Thyroid gland (tissue), 4 donors: Measurements from ENCODE around the gene TNP2.

ENCODE experiments used
- POLR2A ChIP-seq, 2 donors: fragments of 450-650 bp; IDR thresholded peaks; one replicate each; pipeline ENCODE4 v1.6.1; 2017; ENCODE audit warnings: antibody characterized with exemption in 2 of 2, mild to moderate bottlenecking in 2 of 2, moderate library complexity in 1 of 2
- TF ChIP-seq, protein P1 (sequence below), 6 experiments: fragments of 200-600 bp in 3 of 6; fragments of 450-650 bp in 3 of 6; sonication (generic) in 3 of 6; IDR thresholded peaks; one replicate each; pipeline ENCODE4 v1.5.1; 2016 to 2019; ENCODE audit warnings: antibody characterized with exemption in 6 of 6, mild to moderate bottlenecking in 2 of 6, inconsistent platforms in 1 of 6, moderate library complexity in 1 of 6

DNA sequence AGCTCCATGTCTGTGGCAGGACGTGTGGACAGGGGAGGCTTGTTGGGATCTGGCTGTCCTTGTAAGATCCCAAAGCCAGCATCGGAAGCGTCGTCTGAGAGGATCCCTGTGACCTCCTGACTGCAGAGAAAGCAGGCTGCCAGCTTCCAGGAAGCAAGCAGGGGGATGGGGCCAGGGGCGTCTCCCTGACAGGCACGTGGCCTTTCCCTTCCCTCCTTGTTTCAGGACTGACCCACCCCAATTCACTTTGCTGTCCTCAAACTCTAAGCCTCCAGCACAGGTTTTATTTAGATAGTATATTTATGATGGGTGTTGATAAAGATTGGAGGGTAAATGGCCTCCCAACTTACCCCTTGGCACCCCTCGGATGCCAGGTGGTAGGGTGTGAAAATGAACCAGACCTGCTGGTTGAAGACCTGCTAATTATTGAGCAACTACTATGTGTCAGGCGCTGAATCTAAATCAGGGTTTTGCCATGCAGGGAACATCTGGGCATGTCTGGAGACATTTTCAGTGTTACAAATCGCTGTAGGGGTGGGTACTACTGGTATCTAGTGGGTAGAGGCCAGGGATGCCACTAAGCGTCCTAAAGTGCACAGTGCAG is 37.7 kb downstream of the TNP2 start:
- no peak for TF ChIP-seq POLR2A (IDR thresholded peaks at IDR 0.05)
- TF ChIP-seq, protein P1, sequence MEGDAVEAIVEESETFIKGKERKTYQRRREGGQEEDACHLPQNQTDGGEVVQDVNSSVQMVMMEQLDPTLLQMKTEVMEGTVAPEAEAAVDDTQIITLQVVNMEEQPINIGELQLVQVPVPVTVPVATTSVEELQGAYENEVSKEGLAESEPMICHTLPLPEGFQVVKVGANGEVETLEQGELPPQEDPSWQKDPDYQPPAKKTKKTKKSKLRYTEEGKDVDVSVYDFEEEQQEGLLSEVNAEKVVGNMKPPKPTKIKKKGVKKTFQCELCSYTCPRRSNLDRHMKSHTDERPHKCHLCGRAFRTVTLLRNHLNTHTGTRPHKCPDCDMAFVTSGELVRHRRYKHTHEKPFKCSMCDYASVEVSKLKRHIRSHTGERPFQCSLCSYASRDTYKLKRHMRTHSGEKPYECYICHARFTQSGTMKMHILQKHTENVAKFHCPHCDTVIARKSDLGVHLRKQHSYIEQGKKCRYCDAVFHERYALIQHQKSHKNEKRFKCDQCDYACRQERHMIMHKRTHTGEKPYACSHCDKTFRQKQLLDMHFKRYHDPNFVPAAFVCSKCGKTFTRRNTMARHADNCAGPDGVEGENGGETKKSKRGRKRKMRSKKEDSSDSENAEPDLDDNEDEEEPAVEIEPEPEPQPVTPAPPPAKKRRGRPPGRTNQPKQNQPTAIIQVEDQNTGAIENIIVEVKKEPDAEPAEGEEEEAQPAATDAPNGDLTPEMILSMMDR (IDR thresholded peaks at IDR 0.05): no peak
